ENCODE data around the gene LGALS3.

DNA sequence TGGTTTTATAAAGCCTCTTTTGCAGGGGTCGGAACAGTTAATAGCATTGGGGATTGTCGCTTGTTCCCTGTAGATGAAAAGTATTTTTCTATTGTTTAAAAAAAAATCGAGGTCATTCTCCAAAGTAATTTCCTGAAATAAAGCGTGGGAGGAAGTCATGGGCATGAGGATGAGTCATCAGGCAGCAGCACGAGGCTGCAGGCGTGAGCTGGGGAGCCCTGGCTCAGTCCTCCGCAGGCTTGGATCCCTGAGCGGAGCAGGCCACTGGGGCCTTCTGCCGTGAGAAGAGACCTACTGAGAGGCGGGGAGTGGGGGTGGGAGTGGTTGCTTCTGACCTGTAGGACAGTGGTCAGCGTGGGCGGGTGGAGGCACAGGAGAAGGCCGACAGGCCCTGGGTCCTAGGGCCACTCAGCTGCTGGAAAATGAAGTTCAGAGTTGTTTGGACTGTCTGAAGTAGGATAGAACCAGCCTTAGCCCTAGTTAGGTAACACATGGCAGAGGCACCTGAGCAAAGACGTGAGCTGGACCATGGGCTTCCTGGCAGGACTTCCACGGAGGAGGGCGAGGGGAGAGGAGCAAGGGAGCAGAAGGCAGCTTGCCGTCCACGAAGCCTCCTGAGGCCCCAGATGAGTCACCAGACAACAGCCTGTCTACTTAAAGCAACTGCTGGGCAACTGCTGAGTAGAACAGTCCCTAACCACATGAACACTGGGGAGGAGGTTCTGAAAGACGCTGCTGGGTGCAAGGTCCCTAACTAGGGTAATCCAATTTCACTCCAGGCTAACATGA lies 21.1 kb upstream of the LGALS3 start:
- TF ChIP-seq CEBPB (IDR thresholded peaks at IDR 0.05) (no peak), TCF12 (IDR thresholded peaks at IDR 0.05; ENCODE audit: low read depth) (peak; percentile 82), EGR1 (IDR thresholded peaks at IDR 0.05) (peak; percentile 95), RAD21 (IDR thresholded peaks at IDR 0.05; ENCODE audit: low read depth) (no peak; the same call in 1 of the 2 replicates), CREB1 (IDR thresholded peaks at IDR 0.05; ENCODE audit: low read depth) (no peak), FOXM1 (IDR thresholded peaks at IDR 0.05; ENCODE audit: borderline replicate concordance, low read depth) (peak; percentile 55; the same call in 1 of the 2 replicates)
- TF ChIP-seq, protein P1, sequence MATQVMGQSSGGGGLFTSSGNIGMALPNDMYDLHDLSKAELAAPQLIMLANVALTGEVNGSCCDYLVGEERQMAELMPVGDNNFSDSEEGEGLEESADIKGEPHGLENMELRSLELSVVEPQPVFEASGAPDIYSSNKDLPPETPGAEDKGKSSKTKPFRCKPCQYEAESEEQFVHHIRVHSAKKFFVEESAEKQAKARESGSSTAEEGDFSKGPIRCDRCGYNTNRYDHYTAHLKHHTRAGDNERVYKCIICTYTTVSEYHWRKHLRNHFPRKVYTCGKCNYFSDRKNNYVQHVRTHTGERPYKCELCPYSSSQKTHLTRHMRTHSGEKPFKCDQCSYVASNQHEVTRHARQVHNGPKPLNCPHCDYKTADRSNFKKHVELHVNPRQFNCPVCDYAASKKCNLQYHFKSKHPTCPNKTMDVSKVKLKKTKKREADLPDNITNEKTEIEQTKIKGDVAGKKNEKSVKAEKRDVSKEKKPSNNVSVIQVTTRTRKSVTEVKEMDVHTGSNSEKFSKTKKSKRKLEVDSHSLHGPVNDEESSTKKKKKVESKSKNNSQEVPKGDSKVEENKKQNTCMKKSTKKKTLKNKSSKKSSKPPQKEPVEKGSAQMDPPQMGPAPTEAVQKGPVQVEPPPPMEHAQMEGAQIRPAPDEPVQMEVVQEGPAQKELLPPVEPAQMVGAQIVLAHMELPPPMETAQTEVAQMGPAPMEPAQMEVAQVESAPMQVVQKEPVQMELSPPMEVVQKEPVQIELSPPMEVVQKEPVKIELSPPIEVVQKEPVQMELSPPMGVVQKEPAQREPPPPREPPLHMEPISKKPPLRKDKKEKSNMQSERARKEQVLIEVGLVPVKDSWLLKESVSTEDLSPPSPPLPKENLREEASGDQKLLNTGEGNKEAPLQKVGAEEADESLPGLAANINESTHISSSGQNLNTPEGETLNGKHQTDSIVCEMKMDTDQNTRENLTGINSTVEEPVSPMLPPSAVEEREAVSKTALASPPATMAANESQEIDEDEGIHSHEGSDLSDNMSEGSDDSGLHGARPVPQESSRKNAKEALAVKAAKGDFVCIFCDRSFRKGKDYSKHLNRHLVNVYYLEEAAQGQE (IDR thresholded peaks at IDR 0.05; ENCODE audit: low read depth): no peak
- TF ChIP-seq, protein P2, sequence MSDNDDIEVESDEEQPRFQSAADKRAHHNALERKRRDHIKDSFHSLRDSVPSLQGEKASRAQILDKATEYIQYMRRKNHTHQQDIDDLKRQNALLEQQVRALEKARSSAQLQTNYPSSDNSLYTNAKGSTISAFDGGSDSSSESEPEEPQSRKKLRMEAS (IDR thresholded peaks at IDR 0.05): peak; percentile 99

Data from Ishikawa (cell line).